ENCODE measurements around the gene DTX3.

DNA sequence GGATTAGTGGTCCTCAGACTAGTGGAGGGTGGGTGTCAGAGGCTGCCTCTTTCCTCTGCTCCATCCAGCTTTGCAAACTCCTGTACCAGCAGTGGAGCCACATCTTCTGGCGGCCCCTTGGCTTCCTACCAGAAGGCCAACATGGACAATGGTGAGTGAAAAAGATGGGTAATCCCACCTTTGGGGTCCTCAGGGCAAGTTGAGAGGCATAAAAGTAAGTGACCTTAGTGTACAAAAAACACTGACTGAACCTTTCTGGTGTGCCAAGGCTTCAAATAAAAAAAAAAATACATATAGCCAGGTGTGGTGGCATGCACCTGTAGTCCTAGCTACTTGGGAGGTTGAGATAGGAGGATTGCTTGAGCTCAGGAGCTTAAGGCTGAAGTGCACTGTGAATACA lies 22.8 kb upstream of the DTX3 start:
- TF ChIP-seq CTCF (IDR thresholded peaks at IDR 0.05) (no peak), TCF7 (CRISPR knock-in tag; IDR thresholded peaks at IDR 0.05; ENCODE audit: low read depth) (no peak), GABPB1 (CRISPR knock-in tag; IDR thresholded peaks at IDR 0.05) (no peak), NR2C2 (CRISPR knock-in tag; IDR thresholded peaks at IDR 0.05) (no peak), MLX (CRISPR knock-in tag; IDR thresholded peaks at IDR 0.05) (no peak), ZNF396 (CRISPR knock-in tag; IDR thresholded peaks at IDR 0.05; ENCODE audit: borderline replicate concordance) (no peak), CREB1 (CRISPR knock-in tag; IDR thresholded peaks at IDR 0.05) (no peak)
- TF ChIP-seq, protein P1, sequence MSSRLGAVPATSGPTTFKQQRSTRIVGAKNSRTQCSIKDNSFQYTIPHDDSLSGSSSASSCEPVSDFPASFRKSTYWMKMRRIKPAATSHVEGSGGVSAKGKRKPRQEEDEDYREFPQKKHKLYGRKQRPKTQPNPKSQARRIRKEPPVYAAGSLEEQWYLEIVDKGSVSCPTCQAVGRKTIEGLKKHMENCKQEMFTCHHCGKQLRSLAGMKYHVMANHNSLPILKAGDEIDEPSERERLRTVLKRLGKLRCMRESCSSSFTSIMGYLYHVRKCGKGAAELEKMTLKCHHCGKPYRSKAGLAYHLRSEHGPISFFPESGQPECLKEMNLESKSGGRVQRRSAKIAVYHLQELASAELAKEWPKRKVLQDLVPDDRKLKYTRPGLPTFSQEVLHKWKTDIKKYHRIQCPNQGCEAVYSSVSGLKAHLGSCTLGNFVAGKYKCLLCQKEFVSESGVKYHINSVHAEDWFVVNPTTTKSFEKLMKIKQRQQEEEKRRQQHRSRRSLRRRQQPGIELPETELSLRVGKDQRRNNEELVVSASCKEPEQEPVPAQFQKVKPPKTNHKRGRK (CRISPR knock-in tag; IDR thresholded peaks at IDR 0.05; ENCODE audit: borderline replicate concordance), result no peak
- TF ChIP-seq, protein P2, sequence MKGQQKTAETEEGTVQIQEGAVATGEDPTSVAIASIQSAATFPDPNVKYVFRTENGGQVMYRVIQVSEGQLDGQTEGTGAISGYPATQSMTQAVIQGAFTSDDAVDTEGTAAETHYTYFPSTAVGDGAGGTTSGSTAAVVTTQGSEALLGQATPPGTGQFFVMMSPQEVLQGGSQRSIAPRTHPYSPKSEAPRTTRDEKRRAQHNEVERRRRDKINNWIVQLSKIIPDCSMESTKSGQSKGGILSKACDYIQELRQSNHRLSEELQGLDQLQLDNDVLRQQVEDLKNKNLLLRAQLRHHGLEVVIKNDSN (CRISPR knock-in tag; IDR thresholded peaks at IDR 0.05), result no peak
